ENCODE measurements around the gene TLX2. TPM values are rescaled to one million over a fixed set of nuclear protein-coding genes. Genes with fewer than 3 reads are reported as not detected.
A peak's percentile ranks its signal among the peaks of the same experiment; 100 is the strongest.

Gene TLX2
- total RNA-seq, 2 donors from 2014 or later = 0.39 to 1.4 TPM

DNA sequence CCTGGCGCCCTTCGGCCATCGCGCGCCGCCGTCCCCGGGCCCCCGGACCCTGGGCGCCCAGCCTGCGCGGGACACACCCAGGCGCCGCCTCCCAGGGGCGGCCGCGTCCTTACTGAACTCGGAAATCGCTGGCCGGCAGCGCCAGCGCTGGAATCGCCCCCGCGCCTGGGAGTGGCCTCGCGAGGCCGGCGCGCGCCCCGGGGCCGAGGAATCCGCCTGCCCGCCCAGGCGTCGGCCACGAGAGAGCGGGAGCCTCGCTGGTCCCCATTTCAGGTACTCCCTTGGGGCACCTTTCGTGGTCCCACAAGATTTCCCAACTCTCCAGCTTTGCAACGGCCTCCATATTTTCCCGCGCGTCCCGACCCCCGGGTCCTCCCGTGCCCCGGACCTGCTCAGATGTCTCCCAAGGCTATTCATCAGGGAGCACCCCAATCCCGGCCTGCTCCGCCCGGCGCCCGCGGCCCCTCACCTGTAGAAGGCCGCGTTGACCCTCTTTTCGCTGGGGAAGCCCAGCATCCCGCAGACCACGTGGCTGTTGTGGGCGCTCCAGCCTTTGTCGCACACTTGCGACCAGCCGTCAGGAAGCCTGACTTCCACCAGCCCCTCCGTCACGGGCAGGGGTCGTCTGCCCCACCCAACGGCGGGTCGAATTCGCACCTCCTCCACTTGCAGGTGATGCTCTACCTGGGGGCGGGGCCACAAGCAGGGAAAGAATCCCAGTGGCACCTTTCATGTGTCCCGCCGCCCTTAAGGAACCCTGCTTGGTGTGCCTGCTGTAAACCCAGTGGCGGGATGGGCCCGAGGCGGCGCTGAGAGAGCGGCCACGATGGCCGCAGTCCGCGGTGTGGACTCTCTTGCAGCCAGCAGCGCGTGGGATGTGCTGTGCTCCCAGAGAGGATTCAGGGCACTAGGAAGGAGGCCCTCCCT lies 34.9 kb downstream of the TLX2 start:
- no peaks in the 10 kb centered on the region for H3K9me3 Mint-ChIP-seq
- peak; percentile 87 for ATAC-seq (replicated peaks)
- H3K27ac Mint-ChIP-seq = no peak overlapping the region
- no peaks in the 10 kb centered on the region for H3K36me3 Mint-ChIP-seq (ENCODE audit: low read depth)
- peak overlapping the region; percentile 73 for H3K4me3 Mint-ChIP-seq
- H3K4me1 Mint-ChIP-seq = peaks cover 9% of the 10 kb centered on the region
- H3K27me3 Mint-ChIP-seq = peaks cover 36% of the 10 kb centered on the region

DNA sequence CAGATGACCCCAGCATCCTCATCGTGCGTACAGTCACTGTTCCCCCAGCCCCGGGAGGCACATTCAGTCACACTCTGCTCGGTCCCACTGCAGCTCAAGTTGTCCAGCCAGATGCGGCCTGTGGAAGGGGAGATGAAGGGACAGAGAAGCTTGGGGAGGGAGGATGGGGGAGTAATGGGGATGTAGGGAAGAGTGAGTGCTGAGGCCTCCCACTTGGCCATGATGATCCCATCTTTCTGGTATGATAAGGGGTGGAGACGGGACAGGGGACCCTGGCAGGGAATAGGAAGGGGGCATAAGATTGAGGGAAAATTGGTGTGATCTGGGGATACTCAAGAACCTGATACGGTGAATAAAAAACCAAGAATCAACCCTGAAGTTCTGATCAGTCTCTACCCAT lies 36.0 kb downstream of the TLX2 start:
- H3K27me3 Mint-ChIP-seq = peaks cover 36% of the 10 kb centered on the region
- H3K27ac Mint-ChIP-seq = no peak overlapping the region
- H3K4me3 Mint-ChIP-seq = peak overlapping the region; percentile 59
- peaks cover 8% of the 10 kb centered on the region for H3K36me3 Mint-ChIP-seq (ENCODE audit: low read depth)
- H3K4me1 Mint-ChIP-seq = peaks cover 9% of the 10 kb centered on the region
- no peaks in the 10 kb centered on the region for H3K9me3 Mint-ChIP-seq
- ATAC-seq (replicated peaks) = no peak

DNA sequence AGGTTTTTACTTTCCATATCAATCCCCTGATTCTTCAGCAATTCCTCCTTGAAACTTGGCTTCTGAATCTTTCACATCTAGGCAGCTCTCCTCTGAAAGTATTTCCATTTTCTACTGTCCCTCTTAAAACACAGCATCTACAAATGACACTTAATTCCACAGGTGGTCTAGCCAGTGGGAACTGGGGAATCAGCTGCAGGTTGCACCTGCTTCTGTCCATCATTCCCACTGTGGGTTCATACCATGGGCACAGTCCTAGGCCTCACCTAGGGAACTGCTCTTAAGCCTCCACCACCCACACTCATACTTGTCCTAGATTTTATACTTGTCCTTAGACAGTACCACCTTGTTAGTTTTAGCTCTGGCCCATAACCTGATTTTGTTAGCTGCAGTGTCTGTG lies 37.3 kb downstream of the TLX2 start:
- peaks cover 30% of the 10 kb centered on the region for H3K27me3 Mint-ChIP-seq
- no peak overlapping the region for H3K27ac Mint-ChIP-seq
- no peaks in the 10 kb centered on the region for H3K9me3 Mint-ChIP-seq
- H3K4me3 Mint-ChIP-seq = no peak overlapping the region
- ATAC-seq (replicated peaks) = no peak
- H3K36me3 Mint-ChIP-seq (ENCODE audit: low read depth) = peaks cover 16% of the 10 kb centered on the region
- H3K4me1 Mint-ChIP-seq = peaks cover 9% of the 10 kb centered on the region

DNA sequence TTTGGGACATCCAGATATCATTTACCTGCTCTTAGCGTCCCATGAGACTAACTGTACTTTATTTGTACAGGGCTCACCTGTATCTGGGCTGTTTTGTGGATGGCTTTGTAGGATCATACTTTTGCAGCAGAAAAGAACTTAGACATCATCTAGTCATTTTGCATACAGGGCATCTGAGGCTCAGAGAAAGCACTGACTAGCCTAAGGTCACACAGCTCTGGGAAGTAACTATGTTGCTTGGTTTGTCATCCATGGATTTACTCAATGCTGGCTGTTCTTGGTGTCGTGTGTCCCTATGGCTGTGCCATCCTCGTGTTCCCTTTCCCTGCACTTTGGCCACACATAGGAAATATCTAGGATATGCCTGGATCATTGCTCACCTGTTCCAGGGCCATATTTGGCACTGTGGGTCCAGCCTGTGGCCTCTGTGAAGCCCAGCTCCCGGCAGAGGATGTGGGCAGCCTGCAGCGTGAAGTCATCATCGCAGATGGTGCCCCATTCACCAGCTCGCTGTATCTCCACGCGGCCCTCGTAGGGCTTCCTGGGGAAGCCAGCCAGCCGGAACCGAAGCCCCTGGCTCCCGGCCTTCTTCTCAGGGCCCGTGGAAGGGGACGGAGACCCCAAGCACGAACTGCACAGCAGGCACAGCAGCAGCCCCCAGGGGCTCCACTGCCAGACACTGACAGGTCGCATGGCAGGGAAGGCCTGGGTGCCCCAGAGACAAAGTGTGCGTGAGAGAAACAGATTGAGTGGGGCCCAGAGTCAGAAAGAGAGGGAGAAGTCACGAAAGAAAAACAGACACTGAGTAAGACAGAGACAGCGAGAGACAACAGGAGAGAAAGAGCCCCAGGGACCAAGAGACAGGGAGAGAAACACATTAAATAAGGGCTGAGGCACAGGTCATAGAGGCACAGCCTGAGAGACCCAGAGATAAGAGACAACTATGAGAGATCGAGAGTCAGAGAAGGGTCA lies 38.0 kb downstream of the TLX2 start:
- peak overlapping the region; percentile 20 for H3K4me3 Mint-ChIP-seq
- ATAC-seq (replicated peaks) = no peak
- peaks cover 28% of the 10 kb centered on the region for H3K27me3 Mint-ChIP-seq
- H3K9me3 Mint-ChIP-seq = no peaks in the 10 kb centered on the region
- H3K4me1 Mint-ChIP-seq = peaks cover 9% of the 10 kb centered on the region
- H3K36me3 Mint-ChIP-seq (ENCODE audit: low read depth) = peaks cover 23% of the 10 kb centered on the region
- peak overlapping the region; percentile 11 for H3K27ac Mint-ChIP-seq

DNA sequence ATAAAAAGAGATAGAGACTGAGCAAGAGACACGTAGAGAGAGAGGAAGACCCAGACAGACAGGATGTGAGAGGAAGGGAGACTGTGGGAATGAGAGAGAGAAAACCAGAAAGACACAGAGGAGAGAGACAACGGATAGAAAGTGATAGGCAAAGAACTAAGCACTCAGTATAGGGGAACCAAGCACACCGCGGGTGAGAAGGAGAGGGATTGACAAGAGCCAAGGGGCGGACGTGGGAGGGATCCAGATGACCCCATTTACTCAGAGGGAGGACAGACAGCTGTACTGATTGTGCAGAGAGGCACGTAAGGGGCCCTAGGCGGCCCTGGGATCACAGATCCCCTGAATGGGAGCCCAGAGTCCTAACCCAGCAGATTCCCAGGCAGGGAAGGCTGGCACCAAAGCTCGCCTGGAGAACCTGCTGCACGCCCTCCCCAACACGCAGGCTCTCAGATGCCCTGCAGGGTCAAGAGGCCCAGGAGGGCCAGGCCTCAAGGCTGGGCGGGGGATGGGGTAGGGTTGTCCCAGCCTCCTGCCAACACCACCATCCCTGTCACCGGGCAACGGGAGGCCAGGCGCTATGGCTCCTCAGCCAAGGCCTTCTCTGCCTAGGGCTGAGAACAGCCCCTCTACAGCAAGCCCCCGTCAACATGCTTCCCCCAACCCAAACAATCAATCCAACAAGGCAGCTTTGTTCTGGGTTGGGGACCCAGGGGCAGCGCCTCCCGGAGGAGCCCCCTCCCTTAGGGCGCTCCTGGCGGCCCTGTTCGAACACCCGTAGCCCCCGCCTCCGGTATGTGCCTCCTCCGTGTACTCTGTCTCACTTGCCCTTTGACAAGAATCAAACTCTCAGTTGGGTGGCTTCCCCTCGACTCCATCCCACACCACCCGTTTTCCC lies 38.9 kb downstream of the TLX2 start:
- Mint-ChIP-seq H3K27ac (peak overlapping the region; percentile 66), H3K9me3 (no peaks in the 10 kb centered on the region)

DNA sequence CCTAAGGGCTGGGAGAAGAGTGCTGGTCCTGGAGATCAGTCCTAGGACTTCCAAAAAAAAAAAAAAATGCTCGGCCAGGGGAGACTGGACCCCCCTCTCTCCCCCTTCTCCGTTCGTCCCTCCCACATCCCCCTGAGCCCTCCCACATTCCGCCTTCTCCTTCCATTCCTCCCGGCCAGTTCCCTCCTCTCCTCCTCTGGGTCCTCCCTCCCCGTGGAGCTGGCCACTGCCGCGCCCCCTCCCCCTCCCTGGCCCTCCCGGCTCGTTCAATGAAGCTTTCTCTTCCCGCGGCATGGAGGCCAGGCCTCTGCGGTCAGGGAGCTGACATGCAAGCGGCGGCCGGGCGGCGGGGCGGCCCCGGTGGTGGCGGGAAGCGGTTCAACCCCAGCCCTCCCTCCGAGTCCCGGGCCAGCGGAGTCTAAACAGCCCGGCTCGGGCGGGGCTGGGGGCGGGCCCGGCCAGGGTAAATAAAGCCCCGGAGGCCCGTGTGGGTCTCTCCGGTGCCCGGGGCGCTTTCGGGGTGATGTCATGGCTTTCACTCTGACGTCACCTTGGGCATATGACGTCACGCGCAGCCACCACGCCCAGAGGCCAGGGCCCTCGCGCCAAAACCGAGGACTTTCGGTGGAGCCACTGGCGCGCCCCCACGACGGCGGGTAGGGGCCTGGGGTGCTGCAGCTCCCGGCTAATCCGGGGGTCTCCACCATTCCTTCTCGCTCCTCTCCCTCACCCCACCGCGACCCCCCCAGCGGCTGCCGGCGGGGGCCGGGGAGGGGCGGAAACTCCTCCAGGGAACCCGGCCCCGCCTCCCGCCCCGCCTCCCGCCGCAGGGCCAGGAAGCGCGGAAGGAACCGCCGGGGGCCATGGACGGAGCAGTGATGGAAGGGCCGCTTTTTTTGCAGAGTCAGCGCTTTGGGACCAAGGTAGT lies 39.9 kb downstream of the TLX2 start, which contains the start of the genes DOK1 and LOXL3:
Gene DOK1, plus strand, starts transcription at position 829 of the 928 bp plus-strand sequence. Its CDS starts 35 bp downstream, at position 864.
Gene LOXL3, minus strand, starts transcription at position 51 of the 928 bp plus-strand sequence. CDS start 1,308 bp downstream, outside the sequence.
- H3K36me3 Mint-ChIP-seq (ENCODE audit: low read depth) = peaks cover 26% of the 10 kb centered on the region
- H3K27ac Mint-ChIP-seq = peak within 1 kb of the TSS; percentile 85
- peak within 1 kb of the TSS; percentile 86 for H3K4me3 Mint-ChIP-seq
- peaks cover 6% of the 10 kb centered on the region for H3K4me1 Mint-ChIP-seq
- peaks cover 19% of the 10 kb centered on the region for H3K27me3 Mint-ChIP-seq
- peak; percentile 88 for ATAC-seq (replicated peaks)
- H3K9me3 Mint-ChIP-seq = no peaks in the 10 kb centered on the region

More for the DNA sequence above, 38.9 kb downstream of the TLX2 start:
- H3K36me3 Mint-ChIP-seq (ENCODE audit: low read depth) = peaks cover 26% of the 10 kb centered on the region
- no peak for ATAC-seq (replicated peaks)
- H3K27me3 Mint-ChIP-seq = peaks cover 23% of the 10 kb centered on the region
- peaks cover 9% of the 10 kb centered on the region for H3K4me1 Mint-ChIP-seq
- peak overlapping the region; percentile 56 for H3K4me3 Mint-ChIP-seq

DNA sequence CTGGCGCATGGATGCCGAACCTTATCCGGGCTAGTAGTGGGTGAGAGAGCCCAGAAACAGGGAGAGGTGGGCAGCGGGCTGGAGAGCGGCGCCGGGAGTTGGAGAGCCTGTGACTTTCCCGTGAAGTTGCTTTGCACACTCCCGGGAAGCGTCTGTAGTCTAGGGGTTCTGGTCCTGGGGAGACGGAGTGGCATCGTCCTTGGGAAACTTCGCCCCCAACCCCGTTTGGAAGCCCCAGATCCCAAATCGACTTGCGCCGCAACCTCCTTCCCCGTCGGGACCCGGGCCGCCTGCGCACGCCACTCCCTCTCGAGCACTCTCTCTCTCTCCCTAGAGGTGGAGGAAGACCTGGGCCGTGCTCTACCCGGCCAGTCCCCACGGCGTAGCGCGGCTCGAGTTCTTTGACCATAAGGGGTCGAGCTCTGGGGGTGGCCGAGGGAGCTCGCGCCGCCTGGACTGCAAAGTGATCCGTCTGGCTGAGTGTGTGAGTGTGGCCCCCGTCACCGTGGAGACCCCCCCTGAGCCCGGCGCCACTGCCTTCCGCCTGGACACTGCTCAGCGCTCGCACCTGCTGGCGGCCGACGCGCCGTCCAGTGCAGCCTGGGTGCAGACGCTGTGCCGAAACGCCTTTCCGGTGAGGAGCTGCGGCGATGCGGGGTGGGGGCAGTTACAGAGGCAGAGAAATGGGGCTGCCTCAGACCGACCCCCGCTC lies 40.7 kb downstream of the TLX2 start:
- peak; percentile 74 for ATAC-seq (replicated peaks)
- H3K9me3 Mint-ChIP-seq = no peaks in the 10 kb centered on the region
- peaks cover 6% of the 10 kb centered on the region for H3K4me1 Mint-ChIP-seq
- H3K27ac Mint-ChIP-seq = peak overlapping the region; percentile 85
- peak overlapping the region; percentile 86 for H3K4me3 Mint-ChIP-seq
- H3K36me3 Mint-ChIP-seq (ENCODE audit: low read depth) = peaks cover 26% of the 10 kb centered on the region
- H3K27me3 Mint-ChIP-seq = peaks cover 14% of the 10 kb centered on the region

DNA sequence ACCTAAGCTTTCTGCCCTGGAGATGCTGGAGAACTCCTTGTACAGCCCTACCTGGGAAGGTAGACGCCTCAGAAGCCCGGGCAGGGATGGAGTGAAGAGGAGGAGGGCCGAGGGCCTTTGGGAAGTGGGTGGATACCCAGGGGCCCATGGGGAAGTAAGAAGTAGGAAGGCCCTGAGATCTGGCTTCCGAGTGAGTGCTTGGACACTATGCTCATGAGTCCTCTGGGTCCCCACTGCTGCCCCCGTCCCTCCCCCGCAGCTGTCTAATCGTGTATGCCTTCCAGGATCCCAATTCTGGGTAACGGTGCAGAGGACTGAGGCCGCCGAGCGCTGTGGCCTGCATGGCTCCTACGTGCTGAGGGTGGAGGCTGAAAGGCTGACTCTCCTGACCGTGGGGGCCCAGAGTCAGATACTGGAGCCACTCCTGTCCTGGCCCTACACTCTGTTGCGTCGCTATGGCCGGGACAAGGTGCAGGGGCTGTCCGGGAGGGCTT lies 41.4 kb downstream of the TLX2 start:
- H3K4me1 Mint-ChIP-seq = peaks cover 11% of the 10 kb centered on the region
- no peaks in the 10 kb centered on the region for H3K9me3 Mint-ChIP-seq
- H3K27ac Mint-ChIP-seq = peak overlapping the region; percentile 85
- H3K27me3 Mint-ChIP-seq = peaks cover 11% of the 10 kb centered on the region
- H3K36me3 Mint-ChIP-seq (ENCODE audit: low read depth) = peaks cover 26% of the 10 kb centered on the region
- no peak for ATAC-seq (replicated peaks)
- peak overlapping the region; percentile 86 for H3K4me3 Mint-ChIP-seq

DNA sequence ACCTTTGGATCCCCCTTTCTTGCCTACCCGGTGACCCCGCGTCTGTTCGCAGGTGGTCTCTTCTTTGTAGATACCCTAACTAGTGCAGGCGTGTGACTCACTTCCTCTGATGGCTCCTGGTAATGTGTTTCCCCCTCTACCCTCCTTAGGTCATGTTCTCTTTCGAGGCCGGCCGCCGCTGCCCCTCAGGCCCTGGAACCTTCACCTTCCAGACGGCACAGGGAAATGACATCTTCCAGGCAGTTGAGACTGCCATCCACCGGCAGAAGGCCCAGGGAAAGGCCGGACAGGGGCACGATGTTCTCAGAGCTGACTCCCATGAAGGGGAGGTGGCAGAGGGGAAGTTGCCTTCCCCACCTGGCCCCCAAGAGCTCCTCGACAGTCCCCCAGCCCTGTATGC lies 41.9 kb downstream of the TLX2 start:
- ATAC-seq (replicated peaks) = no peak
- Mint-ChIP-seq H3K4me1 (peaks cover 12% of the 10 kb centered on the region), H3K9me3 (no peaks in the 10 kb centered on the region), H3K4me3 (peak overlapping the region; percentile 86), H3K36me3 (ENCODE audit: low read depth) (peaks cover 26% of the 10 kb centered on the region), H3K27me3 (peaks cover 12% of the 10 kb centered on the region), H3K27ac (no peak overlapping the region)

DNA sequence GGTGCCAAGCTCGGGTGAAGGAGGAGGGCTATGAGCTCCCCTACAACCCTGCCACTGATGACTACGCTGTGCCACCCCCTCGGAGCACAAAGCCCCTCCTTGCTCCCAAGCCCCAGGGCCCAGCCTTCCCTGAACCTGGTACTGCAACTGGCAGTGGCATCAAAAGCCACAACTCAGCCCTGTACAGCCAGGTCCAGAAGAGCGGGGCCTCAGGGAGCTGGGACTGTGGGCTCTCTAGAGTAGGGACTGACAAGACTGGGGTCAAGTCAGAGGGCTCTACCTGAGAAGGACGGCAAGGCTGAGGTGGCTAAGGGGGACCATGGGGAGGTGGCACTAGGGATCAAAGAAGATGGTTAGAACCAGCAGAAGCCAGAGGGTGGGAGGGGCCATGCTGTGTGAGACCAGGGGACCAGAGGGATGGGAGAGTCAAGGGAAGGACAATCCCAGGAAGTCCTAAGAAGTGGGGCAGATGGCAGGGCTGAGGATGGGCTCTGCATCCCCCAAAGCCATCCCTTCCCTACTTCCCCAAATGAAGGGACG lies 42.7 kb downstream of the TLX2 start:
- Mint-ChIP-seq H3K4me1 (peaks cover 12% of the 10 kb centered on the region), H3K9me3 (no peaks in the 10 kb centered on the region), H3K27ac (no peak overlapping the region), H3K36me3 (ENCODE audit: low read depth) (peaks cover 26% of the 10 kb centered on the region), H3K4me3 (no peak overlapping the region), H3K27me3 (peaks cover 8% of the 10 kb centered on the region)
- no peak for ATAC-seq (replicated peaks)

DNA sequence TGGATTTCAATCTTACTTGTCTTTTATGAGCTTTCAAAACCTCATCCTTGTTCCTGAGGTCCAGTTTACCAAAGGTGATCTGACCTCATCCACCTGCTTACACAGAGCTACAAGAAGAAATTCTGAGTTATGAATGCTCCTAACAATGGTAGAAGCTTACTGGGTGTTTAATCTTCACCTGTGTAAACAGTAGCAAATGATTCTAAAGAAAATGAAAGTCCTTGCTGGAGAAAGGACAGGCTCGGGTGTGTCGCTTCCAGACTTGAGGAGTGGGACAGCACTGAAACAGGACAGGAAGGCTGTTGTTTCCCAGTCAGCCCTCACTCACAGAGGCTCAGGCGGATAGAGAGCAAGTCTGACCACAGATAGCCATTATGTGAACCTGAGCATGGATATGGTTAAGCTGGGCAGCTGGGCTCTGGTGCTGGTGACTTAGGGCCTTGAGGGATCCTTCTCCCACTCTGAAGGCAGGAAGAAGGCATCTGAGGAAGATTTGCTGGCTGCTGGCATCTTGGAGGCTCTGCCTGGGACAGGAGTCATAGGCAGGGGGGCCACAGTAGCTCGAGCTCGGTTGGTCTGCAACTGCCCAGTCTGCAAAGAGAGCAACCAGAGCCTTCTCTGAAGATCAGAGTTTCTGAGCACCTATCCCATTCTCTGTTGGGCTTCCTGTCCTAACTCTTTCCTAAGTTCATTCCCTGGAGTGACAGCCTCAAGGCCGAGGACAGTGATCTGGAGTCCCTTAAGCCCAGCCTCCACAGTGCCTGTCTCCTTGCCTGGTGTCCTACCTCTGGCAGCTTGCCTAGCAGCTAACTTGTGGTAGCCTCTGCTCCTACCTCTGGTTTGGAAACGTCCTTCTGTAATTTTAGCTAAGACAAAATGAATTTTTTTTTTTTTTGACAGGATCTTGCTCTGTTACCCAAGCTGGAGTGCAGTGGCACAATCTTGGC lies 44.3 kb downstream of the TLX2 start:
- peaks cover 26% of the 10 kb centered on the region for H3K36me3 Mint-ChIP-seq (ENCODE audit: low read depth)
- no peaks in the 10 kb centered on the region for H3K9me3 Mint-ChIP-seq
- no peak overlapping the region for H3K27ac Mint-ChIP-seq
- H3K4me1 Mint-ChIP-seq = peaks cover 6% of the 10 kb centered on the region
- no peak for ATAC-seq (replicated peaks)
- H3K27me3 Mint-ChIP-seq = peaks cover 10% of the 10 kb centered on the region
- H3K4me3 Mint-ChIP-seq = no peak overlapping the region
